ENCODE data around the gene CBX7. TPM values are rescaled to one million over a fixed set of nuclear protein-coding genes. Genes with fewer than 3 reads are reported as not detected.

The CBX7 gene
- total and polyA plus RNA-seq, 9 of the 15 experiments (the other 6 are each of a cell fraction or from before 2014, with no cell fraction given), result 0.04 to 5.2 (median 2.8) TPM

- no peak for TF ChIP-seq SMAD1 (IDR thresholded peaks at IDR 0.05; ENCODE audit: low read depth, low read length, partially characterized antibody)
- TF ChIP-seq MED1 (CRISPR knock-in tag; IDR thresholded peaks at IDR 0.05; ENCODE audit: borderline replicate concordance), result no peak
- TF ChIP-seq ZNF140 (CRISPR knock-in tag; IDR thresholded peaks at IDR 0.05), result no peak
- TF ChIP-seq, protein P1, sequence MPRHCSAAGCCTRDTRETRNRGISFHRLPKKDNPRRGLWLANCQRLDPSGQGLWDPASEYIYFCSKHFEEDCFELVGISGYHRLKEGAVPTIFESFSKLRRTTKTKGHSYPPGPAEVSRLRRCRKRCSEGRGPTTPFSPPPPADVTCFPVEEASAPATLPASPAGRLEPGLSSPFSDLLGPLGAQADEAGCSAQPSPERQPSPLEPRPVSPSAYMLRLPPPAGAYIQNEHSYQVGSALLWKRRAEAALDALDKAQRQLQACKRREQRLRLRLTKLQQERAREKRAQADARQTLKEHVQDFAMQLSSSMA (CRISPR knock-in tag; IDR thresholded peaks at IDR 0.05), result no peak
- no peak for TF ChIP-seq ADNP (tag; IDR thresholded peaks at IDR 0.05)
- no peak for TF ChIP-seq PHF20 (IDR thresholded peaks at IDR 0.05; ENCODE audit: partially characterized antibody)
- TF ChIP-seq, protein P2, sequence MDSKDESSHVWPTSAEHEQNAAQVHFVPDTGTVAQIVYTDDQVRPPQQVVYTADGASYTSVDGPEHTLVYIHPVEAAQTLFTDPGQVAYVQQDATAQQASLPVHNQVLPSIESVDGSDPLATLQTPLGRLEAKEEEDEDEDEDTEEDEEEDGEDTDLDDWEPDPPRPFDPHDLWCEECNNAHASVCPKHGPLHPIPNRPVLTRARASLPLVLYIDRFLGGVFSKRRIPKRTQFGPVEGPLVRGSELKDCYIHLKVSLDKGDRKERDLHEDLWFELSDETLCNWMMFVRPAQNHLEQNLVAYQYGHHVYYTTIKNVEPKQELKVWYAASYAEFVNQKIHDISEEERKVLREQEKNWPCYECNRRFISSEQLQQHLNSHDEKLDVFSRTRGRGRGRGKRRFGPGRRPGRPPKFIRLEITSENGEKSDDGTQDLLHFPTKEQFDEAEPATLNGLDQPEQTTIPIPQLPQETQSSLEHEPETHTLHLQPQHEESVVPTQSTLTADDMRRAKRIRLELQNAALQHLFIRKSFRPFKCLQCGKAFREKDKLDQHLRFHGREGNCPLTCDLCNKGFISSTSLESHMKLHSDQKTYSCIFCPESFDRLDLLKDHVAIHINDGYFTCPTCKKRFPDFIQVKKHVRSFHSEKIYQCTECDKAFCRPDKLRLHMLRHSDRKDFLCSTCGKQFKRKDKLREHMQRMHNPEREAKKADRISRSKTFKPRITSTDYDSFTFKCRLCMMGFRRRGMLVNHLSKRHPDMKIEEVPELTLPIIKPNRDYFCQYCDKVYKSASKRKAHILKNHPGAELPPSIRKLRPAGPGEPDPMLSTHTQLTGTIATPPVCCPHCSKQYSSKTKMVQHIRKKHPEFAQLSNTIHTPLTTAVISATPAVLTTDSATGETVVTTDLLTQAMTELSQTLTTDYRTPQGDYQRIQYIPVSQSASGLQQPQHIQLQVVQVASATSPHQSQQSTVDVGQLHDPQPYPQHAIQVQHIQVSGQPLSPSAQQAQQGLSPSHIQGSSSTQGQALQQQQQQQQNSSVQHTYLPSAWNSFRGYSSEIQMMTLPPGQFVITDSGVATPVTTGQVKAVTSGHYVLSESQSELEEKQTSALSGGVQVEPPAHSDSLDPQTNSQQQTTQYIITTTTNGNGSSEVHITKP (IDR thresholded peaks at IDR 0.05; ENCODE audit: partially characterized antibody), result no peak
- TF ChIP-seq, protein P3, sequence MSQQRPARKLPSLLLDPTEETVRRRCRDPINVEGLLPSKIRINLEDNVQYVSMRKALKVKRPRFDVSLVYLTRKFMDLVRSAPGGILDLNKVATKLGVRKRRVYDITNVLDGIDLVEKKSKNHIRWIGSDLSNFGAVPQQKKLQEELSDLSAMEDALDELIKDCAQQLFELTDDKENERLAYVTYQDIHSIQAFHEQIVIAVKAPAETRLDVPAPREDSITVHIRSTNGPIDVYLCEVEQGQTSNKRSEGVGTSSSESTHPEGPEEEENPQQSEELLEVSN (IDR thresholded peaks at IDR 0.05; ENCODE audit: borderline replicate concordance in 1 of 2, extremely low read depth in 1 of 2, insufficient read depth in 1 of 2, insufficient read length in 1 of 2, low read depth in 1 of 2, low read length in 1 of 2, poor library complexity in 1 of 2, severe bottlenecking in 1 of 2), result no peak
- no peak for TF ChIP-seq RFX1 (IDR thresholded peaks at IDR 0.05)
- no peak for TF ChIP-seq ZNF212 (CRISPR knock-in tag; IDR thresholded peaks at IDR 0.05)
- TF ChIP-seq SAP30 (IDR thresholded peaks at IDR 0.05; ENCODE audit: borderline replicate concordance, insufficient read depth, low read depth, low read length, poor library complexity, severe bottlenecking), result no peak
Measured at GRCh38 chr22:39181356-39181755, 28.9 kb upstream of the CBX7 start (continued).

Measured in K562 (cell line).